ENCODE data around the gene FRZB. TPM values are rescaled to one million over a fixed set of nuclear protein-coding genes. Genes with fewer than 3 reads are reported as not detected.

FRZB gene
- total and polyA plus RNA-seq, 10 donors: 9.5 to 55.1 (median 29.7) TPM

DNA sequence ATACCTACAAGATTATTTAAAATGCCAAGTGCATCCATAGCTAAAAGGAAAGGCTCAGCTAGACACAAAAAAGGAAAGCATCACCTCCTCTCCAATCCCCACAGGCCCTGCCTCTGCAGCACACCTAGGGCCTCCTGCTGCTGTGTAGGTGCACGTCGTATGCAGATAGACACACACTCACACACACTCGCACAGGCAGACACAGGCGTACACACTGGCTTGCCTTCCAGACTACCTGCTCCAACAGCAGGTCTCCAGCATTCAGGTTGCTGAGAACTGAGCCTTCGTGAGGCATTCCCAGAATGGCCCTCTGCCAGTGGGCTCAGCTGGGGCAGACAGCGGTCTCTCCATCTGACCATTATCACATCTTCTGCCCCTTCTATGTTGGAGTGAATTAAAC, 35.3 kb upstream of the FRZB start:
- Histone ChIP-seq H3K4me3 (no peak overlapping the region), H3K4me1 (no peaks in the 10 kb centered on the region), H3K36me3 (no peaks in the 10 kb centered on the region), H3K27ac (no peak overlapping the region), H3K9me3 (no peaks in the 10 kb centered on the region), H3K27me3 (replicated peaks in 1 of 7) (no peaks in the 10 kb centered on the region)
- TF ChIP-seq POLR2A (IDR thresholded peaks at IDR 0.05) (no peak), POLR2AphosphoS5 (IDR thresholded peaks at IDR 0.05) (no peak)
- TF ChIP-seq, protein P1, sequence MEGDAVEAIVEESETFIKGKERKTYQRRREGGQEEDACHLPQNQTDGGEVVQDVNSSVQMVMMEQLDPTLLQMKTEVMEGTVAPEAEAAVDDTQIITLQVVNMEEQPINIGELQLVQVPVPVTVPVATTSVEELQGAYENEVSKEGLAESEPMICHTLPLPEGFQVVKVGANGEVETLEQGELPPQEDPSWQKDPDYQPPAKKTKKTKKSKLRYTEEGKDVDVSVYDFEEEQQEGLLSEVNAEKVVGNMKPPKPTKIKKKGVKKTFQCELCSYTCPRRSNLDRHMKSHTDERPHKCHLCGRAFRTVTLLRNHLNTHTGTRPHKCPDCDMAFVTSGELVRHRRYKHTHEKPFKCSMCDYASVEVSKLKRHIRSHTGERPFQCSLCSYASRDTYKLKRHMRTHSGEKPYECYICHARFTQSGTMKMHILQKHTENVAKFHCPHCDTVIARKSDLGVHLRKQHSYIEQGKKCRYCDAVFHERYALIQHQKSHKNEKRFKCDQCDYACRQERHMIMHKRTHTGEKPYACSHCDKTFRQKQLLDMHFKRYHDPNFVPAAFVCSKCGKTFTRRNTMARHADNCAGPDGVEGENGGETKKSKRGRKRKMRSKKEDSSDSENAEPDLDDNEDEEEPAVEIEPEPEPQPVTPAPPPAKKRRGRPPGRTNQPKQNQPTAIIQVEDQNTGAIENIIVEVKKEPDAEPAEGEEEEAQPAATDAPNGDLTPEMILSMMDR (IDR thresholded peaks at IDR 0.05 in 8 of 11, conservative IDR thresholded peaks at IDR 0.05 in 3 of 11): no peak
- 91 to 96% (median 93%) methylated on average over 6 of the region's 6 CpGs for WGBS, 5 donors
- intact Hi-C loops (cut with DNase I; ENCODE audit: low total_unique reads): no loop called here
- DNase-seq: peak; percentile 58

DNA sequence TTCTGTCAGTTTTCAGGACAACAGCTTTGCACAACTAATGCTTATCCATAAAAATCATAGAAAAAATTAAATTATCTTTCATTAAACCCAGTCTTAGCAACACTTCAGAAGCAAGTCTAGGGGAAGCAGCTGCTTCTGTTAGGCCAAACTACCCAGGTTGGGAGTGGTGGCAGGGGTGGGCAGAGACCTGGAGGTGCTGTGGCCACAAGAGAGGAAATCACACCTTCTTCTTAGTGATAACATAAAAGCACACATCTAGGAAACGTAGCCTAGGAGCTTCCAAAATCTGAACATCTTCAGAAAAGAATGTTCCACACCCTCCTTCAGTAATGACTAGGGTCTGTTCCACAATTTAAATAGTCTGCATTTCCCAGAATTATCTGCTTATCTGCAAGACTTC, 32.3 kb upstream of the FRZB start:
- intact Hi-C loops (cut with DNase I; ENCODE audit: low total_unique reads): no loop called here
- no peak overlapping the region for H3K4me3 ChIP-seq
- H3K4me1 ChIP-seq: no peaks in the 10 kb centered on the region
- TF ChIP-seq, protein P1 (IDR thresholded peaks at IDR 0.05 in 8 of 11, conservative IDR thresholded peaks at IDR 0.05 in 3 of 11): no peak
- TF ChIP-seq POLR2AphosphoS5 (IDR thresholded peaks at IDR 0.05): no peak
- no peak overlapping the region for H3K27ac ChIP-seq
- H3K9me3 ChIP-seq: no peaks in the 10 kb centered on the region
- no peak for DNase-seq
- WGBS, 5 donors: 43 to 76% (median 56%) methylated on average over 1 of the region's 1 CpG
- H3K27me3 ChIP-seq (replicated peaks in 1 of 7): no peaks in the 10 kb centered on the region
- H3K36me3 ChIP-seq: no peaks in the 10 kb centered on the region

DNA sequence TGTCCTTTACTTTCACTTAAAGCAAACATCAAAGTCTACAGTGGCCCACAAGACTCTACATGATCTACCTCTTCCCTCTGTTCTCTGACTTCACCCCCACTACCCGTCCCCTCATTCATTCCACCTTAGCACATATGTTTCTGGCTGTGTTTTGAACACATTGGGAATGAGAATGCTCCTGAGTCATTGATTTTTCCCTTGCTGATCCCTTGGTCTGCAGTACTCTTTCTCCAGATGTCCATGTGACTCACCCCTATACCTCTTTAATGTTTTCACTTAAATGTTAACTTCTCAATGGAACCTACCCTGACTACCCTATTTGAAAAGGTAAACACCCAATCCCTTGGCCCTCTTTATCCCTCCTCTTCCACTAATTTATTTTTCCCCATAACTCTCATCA, 30.7 kb upstream of the FRZB start:
- Histone ChIP-seq H3K36me3 (no peaks in the 10 kb centered on the region), H3K4me1 (no peaks in the 10 kb centered on the region), H3K9me3 (no peaks in the 10 kb centered on the region), H3K27ac (no peak overlapping the region), H3K27me3 (replicated peaks in 1 of 7) (no peaks in the 10 kb centered on the region), H3K4me3 (no peak overlapping the region)
- no peak for DNase-seq
- intact Hi-C loops (cut with DNase I; ENCODE audit: low total_unique reads): no loop called here
- TF ChIP-seq, protein P1 (IDR thresholded peaks at IDR 0.05 in 8 of 11, conservative IDR thresholded peaks at IDR 0.05 in 3 of 11): no peak
- TF ChIP-seq POLR2A (IDR thresholded peaks at IDR 0.05): no peak
- TF ChIP-seq POLR2AphosphoS5 (IDR thresholded peaks at IDR 0.05): no peak
- 72 to 95% (median 78%) methylated on average over 1 of the region's 1 CpG for WGBS, 5 donors

DNA sequence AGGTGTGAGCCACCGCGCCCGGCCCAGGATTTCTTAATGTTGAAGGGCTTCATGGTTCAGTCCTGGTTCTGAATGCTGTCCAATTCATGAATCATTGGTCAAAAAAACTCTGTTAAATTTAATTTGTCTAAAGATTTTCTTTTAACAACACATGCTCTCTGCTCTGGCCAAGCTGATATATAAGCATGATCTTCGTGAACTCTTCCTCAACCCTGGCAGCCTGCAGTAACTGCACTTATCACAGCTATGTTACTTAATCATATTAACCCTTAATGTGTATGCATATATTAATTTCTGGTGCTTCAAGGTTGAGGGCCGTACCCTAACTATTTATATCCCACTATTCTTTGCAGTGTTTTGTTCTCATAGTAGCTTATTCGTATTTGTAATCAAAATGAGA, 29.4 kb upstream of the FRZB start:
- 84 to 92% (median 88%) methylated on average over 6 of the region's 6 CpGs for WGBS, 5 donors
- no peak overlapping the region for H3K4me3 ChIP-seq
- H3K27ac ChIP-seq: no peak overlapping the region
- DNase-seq: no peak
- H3K9me3 ChIP-seq: no peaks in the 10 kb centered on the region
- no peaks in the 10 kb centered on the region for H3K36me3 ChIP-seq
- no peaks in the 10 kb centered on the region for H3K27me3 ChIP-seq (replicated peaks in 1 of 7)
- TF ChIP-seq, protein P1 (IDR thresholded peaks at IDR 0.05 in 8 of 11, conservative IDR thresholded peaks at IDR 0.05 in 3 of 11): no peak
- TF ChIP-seq POLR2A (IDR thresholded peaks at IDR 0.05) (no peak), POLR2AphosphoS5 (IDR thresholded peaks at IDR 0.05) (no peak)
- H3K4me1 ChIP-seq: no peaks in the 10 kb centered on the region
- intact Hi-C loops (cut with DNase I; ENCODE audit: low total_unique reads): no loop called here

Measured in spleen (tissue), 11 donors.